Measurements from ENCODE around the gene DACH2. TPM values are rescaled to one million over a fixed set of nuclear protein-coding genes. Genes with fewer than 3 reads are reported as not detected.

The DACH2 gene
- total RNA-seq, 1 donor from 2014 or later = 0.13 TPM

GRCh38 chrX:86696951-86697350 lies 548.7 kb downstream of the DACH2 start:
- Histone ChIP-seq H3K36me3 (ENCODE audit: control insufficient read depth, insufficient read depth, low read length) (no peaks in the 10 kb centered on the region), H3K27me3 (ENCODE audit: control insufficient read depth, insufficient read depth, low read length) (no peaks in the 10 kb centered on the region), H3K4me3 (ENCODE audit: low read depth, low read length) (no peak overlapping the region)
- TF ChIP-seq CTCF (IDR thresholded peaks at IDR 0.05; ENCODE audit: insufficient read depth, low read length, poor library complexity, severe bottlenecking) = no peak
- DNase-seq (ENCODE audit: low read depth) = no peak

DNA sequence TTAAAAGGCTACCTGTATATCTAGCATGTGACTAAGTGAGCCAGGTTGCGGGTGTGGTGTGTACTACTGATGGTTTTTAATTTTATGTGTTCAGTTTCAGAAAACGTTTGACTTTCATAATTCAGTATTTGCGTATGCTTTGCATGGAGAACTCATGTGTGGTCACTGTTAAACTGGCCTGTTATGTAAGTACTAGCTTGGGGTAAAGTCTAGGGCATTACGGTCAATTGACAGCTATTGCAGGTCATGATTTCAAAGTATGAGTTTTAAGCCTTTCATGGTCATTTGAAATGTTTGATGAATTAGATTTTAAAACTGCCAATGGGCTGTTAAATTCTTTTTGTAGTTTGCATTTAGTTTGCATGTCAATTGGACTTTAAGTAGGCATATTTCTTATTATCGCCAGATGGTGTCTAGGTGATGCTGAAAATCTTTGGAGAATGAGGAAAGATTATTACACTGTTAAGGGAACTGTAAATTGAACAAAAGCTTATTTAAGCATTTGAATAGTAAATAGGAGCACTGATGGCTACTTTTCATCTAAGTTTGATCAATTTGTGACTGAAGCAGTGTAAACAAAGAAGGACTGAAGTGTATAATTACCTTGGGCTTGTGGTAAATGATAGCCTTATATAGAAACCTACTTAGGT lies 563.4 kb downstream of the DACH2 start:
- H3K36me3 ChIP-seq (ENCODE audit: control insufficient read depth, insufficient read depth, low read length) = no peaks in the 10 kb centered on the region
- TF ChIP-seq CTCF (IDR thresholded peaks at IDR 0.05; ENCODE audit: insufficient read depth, low read length, poor library complexity, severe bottlenecking) = no peak

GRCh38 chrX:86714441-86714840 lies 566.2 kb downstream of the DACH2 start:
- no peak for TF ChIP-seq CTCF (IDR thresholded peaks at IDR 0.05; ENCODE audit: insufficient read depth, low read length, poor library complexity, severe bottlenecking)
- no peak for DNase-seq (ENCODE audit: low read depth)
- H3K36me3 ChIP-seq (ENCODE audit: control insufficient read depth, insufficient read depth, low read length) = no peaks in the 10 kb centered on the region
- no peaks in the 10 kb centered on the region for H3K27me3 ChIP-seq (ENCODE audit: control insufficient read depth, insufficient read depth, low read length)
- H3K4me3 ChIP-seq (ENCODE audit: low read depth, low read length) = no peak overlapping the region

More for the DNA sequence above, 563.4 kb downstream of the DACH2 start:
- Histone ChIP-seq H3K4me3 (ENCODE audit: low read depth, low read length) (no peak overlapping the region), H3K27me3 (ENCODE audit: control insufficient read depth, insufficient read depth, low read length) (no peaks in the 10 kb centered on the region)
- no peak for DNase-seq (ENCODE audit: low read depth)

DNA sequence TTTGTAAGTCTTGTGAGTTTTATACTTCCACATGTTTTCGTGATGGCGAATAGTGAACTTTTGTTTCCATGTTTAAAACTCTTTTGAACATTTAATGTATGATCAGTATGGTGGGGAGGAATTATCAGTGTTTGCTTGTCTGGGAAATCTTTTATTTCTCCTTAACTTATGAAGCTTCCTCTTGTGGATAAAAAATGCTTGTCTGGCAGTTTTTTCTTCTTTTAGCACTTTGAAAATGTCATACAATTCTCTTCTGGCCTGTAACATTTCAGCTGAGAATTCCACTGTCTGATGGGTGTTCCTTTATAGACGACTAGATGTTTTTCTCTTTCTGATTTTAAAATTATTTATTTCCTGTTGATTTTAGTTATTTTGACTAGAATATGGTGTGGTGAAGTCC lies 576.0 kb downstream of the DACH2 start:
- no peak overlapping the region for H3K4me3 ChIP-seq (ENCODE audit: low read depth, low read length)
- H3K36me3 ChIP-seq (ENCODE audit: control insufficient read depth, insufficient read depth, low read length) = no peaks in the 10 kb centered on the region
- H3K27me3 ChIP-seq (ENCODE audit: control insufficient read depth, insufficient read depth, low read length) = no peaks in the 10 kb centered on the region
- DNase-seq (ENCODE audit: low read depth) = no peak
- no peak for TF ChIP-seq CTCF (IDR thresholded peaks at IDR 0.05; ENCODE audit: insufficient read depth, low read length, poor library complexity, severe bottlenecking)

- no peak for TF ChIP-seq CTCF (IDR thresholded peaks at IDR 0.05; ENCODE audit: insufficient read depth, low read length, poor library complexity, severe bottlenecking)
- no peak overlapping the region for H3K4me3 ChIP-seq (ENCODE audit: low read depth, low read length)
- no peaks in the 10 kb centered on the region for H3K36me3 ChIP-seq (ENCODE audit: control insufficient read depth, insufficient read depth, low read length)
- no peaks in the 10 kb centered on the region for H3K27me3 ChIP-seq (ENCODE audit: control insufficient read depth, insufficient read depth, low read length)
- DNase-seq (ENCODE audit: low read depth) = no peak
Measured at GRCh38 chrX:86747091-86747490, 598.8 kb downstream of the DACH2 start.

DNA sequence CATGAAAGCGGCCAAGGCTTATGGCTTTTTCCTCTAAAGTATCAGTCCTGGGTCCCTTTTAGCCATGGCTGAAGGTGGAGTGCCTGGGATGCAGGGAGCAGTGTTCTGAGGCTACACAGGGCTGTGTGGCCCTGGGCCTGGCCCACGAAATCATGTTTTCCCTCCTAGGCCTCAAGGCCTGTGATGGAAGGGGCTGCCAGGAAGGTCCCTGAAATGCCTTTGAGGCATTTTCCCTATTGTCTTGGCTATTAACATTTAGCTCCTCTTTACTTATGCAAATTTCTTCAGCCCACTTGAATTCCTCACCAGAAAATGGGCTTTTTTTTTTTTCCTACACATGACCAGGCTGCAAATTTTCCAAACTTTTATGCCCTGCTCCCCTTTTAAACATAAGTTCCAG lies 657.0 kb downstream of the DACH2 start:
- DNase-seq (ENCODE audit: low read depth) = no peak
- no peaks in the 10 kb centered on the region for H3K27me3 ChIP-seq (ENCODE audit: control insufficient read depth, insufficient read depth, low read length)
- no peak overlapping the region for H3K4me3 ChIP-seq (ENCODE audit: low read depth, low read length)
- no peak for TF ChIP-seq CTCF (IDR thresholded peaks at IDR 0.05; ENCODE audit: insufficient read depth, low read length, poor library complexity, severe bottlenecking)
- no peaks in the 10 kb centered on the region for H3K36me3 ChIP-seq (ENCODE audit: control insufficient read depth, insufficient read depth, low read length)
